ENCODE data around the gene IL2RA.

DNA sequence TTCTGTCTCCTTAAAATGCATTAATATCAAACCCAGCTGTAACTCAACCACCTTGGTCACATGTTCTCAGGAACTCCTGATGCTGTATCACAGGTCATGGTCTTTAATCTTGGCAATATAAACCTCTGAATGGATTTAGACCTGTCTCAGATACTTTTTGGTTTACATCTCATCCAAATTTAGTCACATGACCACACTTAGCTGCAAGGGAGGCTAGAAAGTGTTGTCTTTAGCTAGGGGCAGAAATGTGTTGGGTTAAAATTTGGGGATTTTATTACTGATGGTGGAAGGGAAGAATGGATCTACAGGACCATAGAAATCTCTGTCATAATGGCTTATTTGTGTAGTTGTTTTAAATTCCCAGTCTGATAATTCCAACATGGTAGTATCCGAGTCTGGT is 55.2 kb downstream of the IL2RA start:
- TF ChIP-seq POLR2A (IDR thresholded peaks at IDR 0.05) (no peak), POLR2AphosphoS5 (IDR thresholded peaks at IDR 0.05) (no peak)
- TF ChIP-seq, protein P1, sequence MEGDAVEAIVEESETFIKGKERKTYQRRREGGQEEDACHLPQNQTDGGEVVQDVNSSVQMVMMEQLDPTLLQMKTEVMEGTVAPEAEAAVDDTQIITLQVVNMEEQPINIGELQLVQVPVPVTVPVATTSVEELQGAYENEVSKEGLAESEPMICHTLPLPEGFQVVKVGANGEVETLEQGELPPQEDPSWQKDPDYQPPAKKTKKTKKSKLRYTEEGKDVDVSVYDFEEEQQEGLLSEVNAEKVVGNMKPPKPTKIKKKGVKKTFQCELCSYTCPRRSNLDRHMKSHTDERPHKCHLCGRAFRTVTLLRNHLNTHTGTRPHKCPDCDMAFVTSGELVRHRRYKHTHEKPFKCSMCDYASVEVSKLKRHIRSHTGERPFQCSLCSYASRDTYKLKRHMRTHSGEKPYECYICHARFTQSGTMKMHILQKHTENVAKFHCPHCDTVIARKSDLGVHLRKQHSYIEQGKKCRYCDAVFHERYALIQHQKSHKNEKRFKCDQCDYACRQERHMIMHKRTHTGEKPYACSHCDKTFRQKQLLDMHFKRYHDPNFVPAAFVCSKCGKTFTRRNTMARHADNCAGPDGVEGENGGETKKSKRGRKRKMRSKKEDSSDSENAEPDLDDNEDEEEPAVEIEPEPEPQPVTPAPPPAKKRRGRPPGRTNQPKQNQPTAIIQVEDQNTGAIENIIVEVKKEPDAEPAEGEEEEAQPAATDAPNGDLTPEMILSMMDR (IDR thresholded peaks at IDR 0.05 in 8 of 11, conservative IDR thresholded peaks at IDR 0.05 in 3 of 11): no peak

Data from spleen (tissue), 7 donors.